ENCODE data around the gene CKMT2.
A peak's percentile ranks its signal among the peaks of the same experiment; 100 is the strongest.

CKMT2 gene

DNA sequence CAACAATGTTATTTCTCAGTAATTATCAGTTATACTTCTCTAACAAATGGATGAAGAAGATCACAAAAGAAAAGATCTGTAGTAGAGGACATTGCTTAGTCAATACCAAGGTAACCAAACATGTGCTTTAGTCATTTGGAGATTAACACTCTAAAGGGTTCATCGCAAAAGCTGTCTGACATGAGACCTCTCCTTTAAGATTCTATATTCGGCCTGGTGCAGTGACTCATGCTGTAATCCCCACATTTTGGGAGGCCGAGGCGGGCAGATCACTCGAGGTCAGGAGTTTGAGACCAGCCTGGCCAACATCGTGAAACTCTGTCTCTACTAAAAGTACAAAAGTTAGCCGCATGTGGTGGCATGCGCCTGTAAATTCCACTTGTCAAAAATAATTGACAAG is 18.3 kb upstream of the CKMT2 start:
- no peak for DNase-seq

DNA sequence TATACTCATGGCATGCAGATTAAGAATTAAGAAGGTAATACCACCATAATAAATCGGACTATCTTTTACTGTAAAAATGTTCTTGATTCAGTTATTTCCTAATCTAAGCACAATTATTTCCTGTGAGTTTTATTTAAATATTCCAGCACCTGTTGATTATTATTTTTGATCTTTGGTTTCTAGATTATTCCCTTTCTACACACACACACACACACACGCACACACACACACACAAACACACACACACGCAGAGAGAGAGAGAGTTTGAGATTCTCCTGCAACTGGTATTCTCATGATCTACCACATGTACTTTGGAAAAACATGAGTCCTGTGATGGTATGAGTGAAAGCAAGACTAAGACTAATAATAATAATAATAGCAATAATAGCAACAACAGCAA is 17.0 kb upstream of the CKMT2 start:
- no peak for DNase-seq

DNA sequence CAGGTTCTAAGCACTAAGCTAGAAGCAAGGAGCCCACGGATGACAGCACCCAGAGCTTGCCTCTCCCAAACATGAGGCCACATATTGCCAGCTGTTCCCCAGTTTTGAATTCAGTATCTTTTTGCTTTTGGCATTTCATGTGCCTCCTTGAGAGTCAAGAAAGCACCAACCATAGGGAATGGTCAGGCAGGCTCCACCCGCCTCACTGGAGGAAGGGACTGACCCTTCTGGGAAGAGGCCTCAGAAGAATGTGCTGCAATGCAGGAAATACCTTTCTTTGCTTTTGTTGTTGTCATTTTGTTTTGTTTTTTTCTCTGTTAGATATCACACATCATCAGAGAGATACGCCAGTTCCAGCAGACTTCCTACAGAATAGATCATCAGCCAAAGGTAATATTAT is 13.7 kb upstream of the CKMT2 start:
- no peak for DNase-seq

DNA sequence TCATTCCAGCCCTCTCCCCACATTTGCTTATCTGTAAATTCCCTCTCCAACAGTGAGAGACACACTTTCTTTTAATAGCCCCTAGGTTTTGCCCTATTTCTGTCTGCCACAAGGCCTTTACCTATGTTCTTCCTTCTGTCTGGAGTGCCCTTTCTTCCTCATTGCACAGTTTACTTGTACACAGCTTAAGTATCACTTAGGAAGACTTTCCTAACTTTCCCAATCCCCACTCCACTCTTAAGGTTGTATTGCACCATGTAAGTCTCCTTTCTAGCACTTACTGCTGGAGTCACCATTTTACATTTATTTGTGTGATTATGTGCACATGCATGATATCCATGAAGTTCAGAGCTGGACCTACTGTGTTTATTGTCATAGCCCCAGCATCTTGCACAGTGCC is 10.8 kb upstream of the CKMT2 start:
- no peak for DNase-seq

DNA sequence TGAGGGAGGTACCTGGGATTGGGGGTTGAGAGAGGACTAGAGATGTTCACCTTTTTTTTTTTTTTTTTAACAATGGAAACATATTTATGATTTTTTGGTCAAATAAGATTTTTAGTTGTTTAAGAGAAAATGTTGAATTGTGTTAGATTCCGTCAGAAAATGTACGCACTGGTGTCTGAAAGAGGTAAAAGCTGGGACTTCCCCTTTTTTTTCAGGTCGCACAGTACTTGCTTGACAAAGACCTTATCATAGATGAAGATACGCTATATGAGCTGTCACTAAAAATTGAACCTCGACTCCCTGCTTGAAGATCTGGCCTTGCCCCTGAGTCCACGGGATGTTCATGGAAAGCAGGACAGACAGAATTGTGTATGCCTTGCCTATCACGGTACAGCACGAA is 7.7 kb upstream of the CKMT2 start:
- DNase-seq = no peak

DNA sequence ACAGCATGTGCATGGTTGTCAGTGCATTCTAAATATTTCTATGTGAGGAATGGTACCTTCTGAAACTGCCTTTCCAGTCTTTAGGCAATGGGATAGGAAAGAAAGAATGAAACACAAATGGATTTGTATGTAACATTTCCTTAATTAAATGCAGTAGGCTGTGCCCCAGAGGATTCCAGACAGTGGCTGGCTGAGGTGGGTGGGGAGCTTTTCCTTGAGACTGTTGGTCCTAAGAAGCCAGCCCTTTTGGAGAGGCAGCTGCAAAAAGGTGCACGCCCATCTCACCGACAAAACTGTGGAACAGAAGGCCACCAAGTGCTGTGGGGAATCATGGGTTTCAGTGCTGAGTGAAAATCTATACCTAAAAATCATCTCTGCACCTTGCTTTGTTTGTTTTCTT is 6.8 kb upstream of the CKMT2 start:
- no peak for DNase-seq

DNA sequence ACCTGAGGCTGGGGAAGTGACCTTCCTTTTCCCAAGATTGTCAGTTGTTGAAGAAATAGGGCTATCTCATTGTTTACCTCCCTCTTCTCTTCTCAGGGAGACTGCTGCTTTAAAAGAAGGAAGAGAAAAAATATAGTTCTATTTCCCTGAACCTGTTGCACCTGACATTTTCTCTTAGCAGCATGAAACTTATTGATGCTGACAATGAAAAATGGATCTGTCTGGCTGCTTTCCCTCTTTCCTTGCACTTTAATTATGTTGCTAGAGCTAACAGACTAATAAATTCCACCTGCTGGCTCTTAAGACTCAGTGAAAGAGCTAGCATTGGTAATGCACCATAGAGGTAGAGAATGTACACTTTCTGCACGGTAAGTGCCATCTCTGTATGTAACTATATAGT is 6.2 kb upstream of the CKMT2 start:
- DNase-seq = no peak

DNA sequence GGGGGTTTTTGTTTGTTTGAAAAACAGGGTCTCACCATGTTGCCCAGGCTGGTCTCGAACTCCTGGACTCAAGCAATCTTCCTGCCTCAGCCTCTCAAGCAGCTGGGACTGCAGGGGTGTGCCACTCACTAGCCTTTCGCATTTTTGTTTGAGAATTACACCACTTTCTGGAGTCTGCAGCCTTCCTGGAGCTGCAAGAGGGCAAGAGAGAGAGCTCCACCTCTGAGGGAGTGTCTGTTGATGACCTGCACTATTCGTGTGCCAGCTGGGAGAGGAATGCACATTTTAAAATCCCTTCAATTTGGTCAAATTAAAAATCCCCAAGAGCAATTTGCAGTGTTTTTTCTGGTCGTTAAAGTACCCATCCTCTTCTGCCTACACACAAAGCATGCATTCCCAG is 5.0 kb upstream of the CKMT2 start:
- DNase-seq = no peak

DNA sequence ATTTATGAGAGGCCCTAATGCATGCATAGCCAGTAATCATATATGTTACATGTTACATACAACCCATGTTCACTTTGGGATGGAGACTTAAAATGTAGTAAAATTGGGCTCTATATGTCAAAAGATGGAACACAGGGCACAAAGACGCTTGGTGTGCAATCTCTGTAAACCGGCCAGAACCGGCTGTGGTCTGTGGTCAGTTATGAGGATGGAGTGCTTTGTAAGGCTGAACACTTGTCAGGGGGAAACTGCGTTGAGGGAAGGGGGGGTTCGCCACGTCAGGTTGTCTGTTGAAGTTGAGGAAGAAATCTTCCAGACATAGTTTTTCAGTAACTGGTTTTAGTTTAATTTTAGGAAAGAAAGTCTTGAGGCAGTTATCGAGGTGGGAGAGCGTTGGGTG is 2.7 kb upstream of the CKMT2 start:
- no peak for DNase-seq

DNA sequence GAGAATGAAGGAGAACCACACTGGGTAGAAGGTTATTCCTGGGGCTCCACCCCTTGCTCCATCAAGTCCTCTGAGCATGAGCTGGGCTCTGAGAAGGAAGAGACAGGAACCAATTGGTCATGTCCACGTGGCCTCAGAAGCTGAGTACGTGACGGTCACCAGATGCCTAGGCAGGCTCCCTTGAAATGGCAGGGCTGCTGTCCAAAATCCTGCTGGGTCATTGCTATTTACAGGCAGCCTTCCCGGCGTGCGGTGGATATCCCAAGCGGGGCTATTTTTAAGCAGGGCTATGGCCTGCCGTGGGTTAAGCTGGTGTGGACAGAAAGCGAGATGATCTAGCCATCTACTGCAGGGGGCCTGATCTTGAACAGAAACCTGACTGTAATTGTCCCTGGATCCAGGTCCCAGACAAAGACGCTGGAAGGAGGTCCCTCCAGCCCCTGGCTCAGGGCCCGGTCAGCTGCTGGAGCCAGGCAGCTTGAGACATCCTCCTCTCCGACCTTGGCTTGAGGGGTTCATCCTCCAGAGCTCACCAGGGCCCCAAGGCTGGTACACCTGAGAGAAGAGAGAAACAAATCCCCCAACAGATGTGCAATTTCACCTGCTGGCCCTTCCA is 550 bp upstream of the CKMT2 start:
- DNase-seq = peak in 4 of 51 donors; percentile 17 to 49 (median 23)

DNA sequence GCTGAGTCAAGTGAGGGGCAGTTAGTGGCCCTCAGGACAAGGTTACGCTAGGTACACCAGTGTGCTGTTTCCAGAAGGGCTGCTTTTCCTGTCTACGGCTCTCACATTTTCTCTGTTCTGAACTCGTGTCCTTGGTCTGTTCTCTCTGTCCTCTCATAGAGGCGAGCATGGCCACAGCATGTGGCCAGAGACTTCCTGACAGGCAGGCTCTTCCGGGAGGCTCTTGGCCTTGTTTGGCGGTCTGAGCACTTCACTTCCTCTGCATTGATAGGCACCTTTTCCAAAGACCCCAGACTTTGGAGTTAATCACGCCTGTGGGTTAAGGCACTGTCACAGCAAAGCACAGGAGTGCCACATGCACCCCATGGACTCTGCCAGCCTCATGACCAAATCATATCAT is 1.2 kb downstream of the CKMT2 start:
- no peak for DNase-seq

DNA sequence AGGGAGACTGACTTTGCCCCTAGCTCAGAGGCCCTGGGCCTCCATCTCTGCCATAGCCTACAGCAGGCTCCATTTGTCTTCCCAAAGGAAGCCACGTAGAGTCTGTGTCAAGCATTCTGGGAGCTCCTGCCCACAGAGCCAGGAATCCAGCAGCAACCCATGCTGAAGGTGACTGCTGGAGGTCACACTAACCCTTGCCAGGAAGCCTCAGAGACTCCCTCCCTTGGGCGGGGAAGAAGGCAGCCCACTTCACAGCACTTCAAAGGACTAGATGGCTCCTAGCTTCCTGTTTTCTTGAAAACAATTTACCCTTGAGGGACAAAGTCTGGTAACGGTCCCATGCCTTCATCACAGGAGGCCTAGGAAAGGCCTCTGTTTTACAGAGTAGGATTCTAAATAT is 1.7 kb downstream of the CKMT2 start:
- no peak for DNase-seq

DNA sequence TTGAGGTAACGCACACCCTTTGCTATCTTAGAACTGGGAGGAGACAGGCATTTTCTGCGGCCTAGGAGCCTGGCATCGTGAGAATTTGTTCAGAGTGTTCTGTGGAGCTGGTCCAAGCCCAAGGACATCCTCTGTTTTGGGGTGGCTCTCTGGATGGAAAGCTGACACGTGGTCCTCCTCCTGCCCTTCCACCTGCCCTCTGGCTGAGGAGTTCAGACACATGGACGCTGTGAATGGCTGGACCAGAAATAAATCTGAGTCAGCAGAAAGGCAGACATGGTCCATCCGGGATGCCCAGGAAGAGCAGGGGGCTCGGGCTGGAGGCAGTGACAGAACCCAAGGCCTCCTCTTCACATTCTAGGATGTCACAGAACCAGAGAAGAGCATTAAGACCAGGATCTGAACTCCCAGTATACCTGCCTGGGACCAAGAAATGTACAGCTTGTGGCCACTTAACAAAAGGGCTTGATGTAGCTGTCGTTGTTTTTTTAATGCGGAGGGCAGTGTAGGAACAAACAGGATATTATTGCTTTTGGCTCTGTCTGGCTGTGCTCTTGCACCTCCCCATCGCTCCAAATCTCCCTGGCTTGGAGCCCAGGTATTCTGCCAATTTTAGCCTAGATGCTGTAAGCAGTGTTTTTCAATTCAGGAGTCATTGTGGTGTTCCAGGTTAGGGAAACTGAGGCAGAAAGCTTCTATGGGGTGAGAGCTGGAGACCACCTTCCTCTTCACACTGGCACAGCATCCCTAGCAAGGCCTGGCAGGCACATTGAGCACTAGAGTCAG is 2.4 kb downstream of the CKMT2 start:
- peak in 2 of 51 donors; percentile 14 to 23 for DNase-seq

DNA sequence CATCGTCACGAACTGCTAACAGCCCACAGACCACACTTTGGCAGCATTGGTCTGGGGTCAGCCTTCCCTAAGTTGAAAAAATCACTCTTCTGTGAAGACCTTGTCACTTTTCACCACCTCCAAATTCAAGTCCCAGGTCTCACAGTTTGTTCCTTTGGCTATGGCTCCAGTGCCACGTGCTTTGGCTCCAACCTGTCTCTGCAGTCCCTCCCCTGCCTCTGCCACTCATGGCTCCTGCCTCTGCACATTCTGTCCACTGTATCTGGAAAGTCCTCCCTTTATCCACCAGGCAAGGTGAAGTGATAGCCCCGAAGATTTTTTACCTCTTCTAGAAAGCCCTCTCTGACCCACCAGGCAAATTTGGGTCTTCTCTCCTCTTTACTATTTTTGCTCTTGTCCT is 5.3 kb downstream of the CKMT2 start:
- no peak for DNase-seq

DNA sequence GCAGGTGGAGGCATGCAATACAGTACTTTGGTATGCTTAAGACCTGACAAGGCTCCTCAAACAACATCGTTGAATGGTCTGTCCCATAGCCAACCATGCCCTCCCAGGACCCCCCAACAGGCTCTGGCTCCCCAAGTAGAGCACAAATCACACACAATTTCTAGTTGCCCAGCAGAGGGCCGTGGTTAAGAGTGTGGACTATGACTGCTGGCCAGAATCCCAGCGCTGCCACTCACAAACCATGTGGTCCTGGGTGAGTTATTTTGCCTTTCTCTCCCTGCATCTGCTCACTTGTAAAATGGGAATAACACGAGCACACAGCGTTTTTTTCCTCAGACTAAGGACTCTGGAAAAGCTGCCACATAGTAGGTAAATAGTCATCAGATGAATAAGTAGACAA is 6.5 kb downstream of the CKMT2 start:
- peak in 15 of 51 donors; percentile 15 to 61 (median 28) for DNase-seq

DNA sequence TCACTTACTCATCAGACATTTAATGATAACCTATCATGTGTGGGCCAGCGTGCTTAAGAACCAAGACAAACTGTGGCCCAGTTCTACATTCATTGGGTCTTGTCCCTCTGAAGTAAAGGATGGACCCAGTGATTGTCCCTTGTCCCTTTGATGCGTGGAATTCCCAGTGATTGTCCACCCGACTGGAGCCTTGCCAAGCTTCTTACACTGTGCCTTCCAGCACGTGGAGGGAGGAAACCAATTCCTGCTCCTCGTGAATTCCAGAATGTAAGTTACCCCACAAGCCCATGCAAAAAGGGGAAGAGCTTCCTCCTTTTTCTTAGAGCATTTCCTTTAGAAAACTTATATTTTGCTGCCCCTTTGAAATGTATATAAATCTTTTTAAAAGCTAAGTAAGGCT is 7.9 kb downstream of the CKMT2 start:
- DNase-seq = no peak

DNA sequence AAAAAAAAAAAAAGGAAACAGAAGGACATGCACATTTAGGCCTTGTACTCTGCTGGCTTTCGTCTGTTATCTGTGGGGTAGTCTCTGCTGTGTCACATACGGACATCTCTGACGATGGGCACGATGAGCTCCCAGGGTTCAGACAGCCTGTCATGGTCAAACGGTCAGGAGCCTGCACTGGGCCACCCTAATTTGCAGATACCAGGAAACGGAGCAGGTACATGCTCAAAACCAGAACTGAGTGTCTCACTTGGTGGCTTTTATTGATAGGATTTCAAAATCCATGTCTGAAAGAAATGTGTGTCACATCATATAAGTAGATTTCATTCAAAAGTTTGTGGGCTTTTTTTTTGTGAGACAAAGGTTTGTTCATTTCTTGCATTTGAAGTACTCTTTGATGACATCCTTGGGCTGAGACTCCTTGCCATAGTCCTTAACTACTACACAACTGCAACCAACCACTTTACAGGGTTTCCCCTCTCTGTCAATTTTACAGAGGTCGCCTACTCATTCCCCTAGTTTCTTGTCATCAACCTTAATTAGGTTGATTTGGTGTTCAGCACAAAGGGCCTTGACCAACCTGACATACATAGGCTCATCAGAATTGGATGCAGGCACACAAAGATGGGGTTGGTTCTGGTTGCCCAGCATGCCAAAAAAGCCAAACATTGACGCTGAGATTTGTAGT is 9.0 kb downstream of the CKMT2 start:
- no peak for DNase-seq

DNA sequence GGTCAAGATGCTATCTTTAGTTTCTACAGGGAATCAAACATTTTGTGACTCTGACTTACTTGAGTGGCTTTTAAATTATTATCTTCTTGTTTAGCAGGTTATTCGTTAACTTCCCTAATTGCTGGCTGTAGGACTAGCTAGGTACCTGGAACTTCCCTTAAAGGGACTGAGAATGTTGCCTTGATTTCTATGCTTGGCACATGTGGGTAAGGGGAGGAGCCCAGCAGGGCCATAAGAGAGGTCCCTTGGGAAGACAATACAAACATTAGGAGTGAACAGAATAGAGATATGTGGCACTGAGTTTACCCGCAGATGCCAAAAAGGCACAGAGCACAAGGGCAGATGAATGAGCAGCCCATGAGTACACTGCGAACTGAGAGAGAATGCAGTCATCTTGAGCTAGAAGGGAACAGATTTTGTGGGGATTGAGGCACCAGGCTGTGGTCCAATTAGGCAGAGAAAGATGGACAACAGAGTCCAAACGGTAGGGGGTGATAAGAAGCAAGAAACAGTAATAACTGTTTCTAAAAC is 9.8 kb downstream of the CKMT2 start:
- DNase-seq = no peak

DNA sequence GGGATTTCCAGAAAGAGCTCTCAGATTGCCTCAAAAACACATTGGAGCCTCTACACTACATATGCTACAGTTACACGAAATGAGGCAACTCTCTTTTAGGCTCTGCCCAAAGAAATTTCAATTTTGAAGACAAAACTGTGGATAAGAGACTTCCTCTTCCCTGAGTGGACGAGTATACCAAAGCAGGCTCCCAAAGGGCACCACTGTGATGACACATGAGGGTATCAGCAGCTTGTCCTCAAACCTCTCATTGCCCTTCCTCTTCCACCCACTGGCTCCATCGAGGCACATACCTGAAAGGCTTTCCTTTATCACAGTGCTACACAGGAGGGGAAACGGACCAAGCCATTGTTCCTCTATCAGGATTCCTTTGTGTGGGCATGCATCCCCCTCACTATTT is 11.3 kb downstream of the CKMT2 start:
- DNase-seq = no peak

DNA sequence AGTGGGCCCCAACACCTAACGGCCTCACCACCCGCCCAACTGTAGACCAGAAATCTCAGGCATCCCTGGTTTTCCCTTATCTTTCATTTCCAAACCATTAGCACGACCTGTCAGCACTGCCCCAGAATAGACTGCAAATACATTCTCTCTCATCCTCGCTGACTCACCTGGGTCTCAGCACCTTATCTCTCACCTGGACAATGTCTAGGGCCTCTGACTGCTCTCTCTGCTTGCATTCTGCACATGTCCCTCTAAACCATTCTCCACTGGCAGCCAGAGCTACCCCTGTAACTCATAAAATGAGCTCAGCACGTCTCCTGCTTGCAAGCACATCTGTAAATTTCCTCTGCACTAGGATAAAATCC is 12.7 kb downstream of the CKMT2 start:
- no peak for DNase-seq

DNA sequence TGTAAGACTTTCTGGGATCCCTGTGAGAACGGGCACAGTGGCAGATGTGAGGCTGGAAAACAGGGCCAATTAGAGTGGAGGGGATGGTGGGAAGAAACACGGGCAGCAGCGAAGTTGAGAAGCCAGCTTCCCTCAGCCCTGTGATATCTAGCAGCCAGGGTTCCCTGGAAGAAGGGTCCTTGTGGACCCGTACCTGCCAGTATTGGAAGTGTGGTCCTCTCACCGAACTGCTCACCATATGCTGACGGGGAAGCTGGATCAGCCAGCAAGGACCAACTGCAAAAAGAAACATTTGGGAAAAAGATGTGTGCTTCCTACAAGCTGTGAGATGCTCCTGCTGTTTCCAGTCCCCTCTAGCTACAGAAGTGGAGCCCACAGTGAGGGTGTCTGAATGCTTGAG is 13.6 kb downstream of the CKMT2 start:
- no peak for DNase-seq

DNA sequence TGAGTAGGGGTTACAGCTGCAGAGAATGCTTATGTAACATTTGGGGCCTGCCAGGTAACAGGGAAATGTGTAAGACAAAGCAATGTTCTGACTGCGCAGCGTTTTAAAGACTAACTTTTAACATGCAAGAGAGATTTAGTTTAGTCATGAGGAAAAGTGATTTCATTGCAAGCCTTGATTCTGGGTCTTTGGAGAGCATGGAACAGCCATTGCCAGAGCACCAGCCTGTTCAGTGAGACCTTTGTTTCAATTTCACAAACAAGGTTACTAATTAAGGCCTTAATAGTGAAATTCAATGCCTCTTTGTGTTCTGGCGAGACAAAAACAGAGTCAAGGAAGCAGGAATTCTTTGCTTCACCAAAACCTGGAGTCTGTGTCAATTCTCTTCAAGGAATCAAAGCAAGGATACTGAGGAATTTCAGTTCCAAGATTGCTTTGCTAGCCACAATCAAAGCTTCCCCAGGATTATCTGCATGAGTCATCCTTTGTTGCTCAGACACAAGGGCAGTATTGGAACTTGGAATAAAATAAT is 14.4 kb downstream of the CKMT2 start:
- DNase-seq = peak in 1 of 51 donors; percentile 65

DNA sequence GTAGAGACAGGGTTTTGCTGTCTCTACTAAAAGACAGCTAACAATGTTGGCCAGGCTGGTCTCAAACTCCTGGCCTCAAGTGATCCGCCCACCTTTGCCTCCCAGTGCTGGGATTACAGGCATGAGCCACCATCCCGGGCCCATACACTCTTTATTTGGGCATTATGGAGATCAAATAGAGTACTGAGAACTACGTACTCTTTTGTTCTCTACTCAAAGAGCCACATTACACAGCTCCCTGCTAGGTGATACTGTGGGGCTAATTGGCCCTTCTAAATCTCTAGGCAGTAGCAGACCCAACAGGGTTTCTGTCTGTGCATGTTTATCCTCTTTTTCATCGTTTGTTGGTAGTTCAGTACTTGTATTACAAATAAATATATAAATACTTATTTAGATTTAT is 16.1 kb downstream of the CKMT2 start:
- no peak for DNase-seq

All from hypothalamus (tissue), 51 donors.